ENCODE data around the gene RMND5A. TPM values are rescaled to one million over a fixed set of nuclear protein-coding genes. Genes with fewer than 3 reads are reported as not detected.

Gene RMND5A
- total RNA-seq, 4 donors from 2014 or later = 40.6 to 94.7 (median 68.5) TPM

- H3K27me3 ChIP-seq = peaks cover 20% of the 10 kb centered on the region
- no peaks in the 10 kb centered on the region for H3K9me3 ChIP-seq
- H3K4me3 ChIP-seq = no peak overlapping the region
- H3K4me1 ChIP-seq = peaks cover 24% of the 10 kb centered on the region
- no peak for DNase-seq (ENCODE audit: low spot score in 2 of 2)
- 91% methylated on average over 9 of the region's 9 CpGs for whole genome bisulfite sequencing
- no peak overlapping the region for H3K27ac ChIP-seq
- TF ChIP-seq POLR2A (IDR thresholded peaks at IDR 0.05) = no peak
- TF ChIP-seq POLR2AphosphoS5 (IDR thresholded peaks at IDR 0.05) = no peak
- TF ChIP-seq CTCF (IDR thresholded peaks at IDR 0.05) = no peak
- no peak for TF ChIP-seq EP300 (IDR thresholded peaks at IDR 0.05)
- no peaks in the 10 kb centered on the region for H3K36me3 ChIP-seq
Observed at GRCh38 chr2:86785456-86785855, 65.4 kb downstream of the RMND5A start.

- Histone ChIP-seq H3K4me3 (no peak overlapping the region), H3K9me3 (no peaks in the 10 kb centered on the region), H3K27ac (no peak overlapping the region), H3K27me3 (peaks cover 26% of the 10 kb centered on the region), H3K4me1 (peaks cover 31% of the 10 kb centered on the region), H3K36me3 (no peaks in the 10 kb centered on the region)
- 35% methylated on average over 7 of the region's 10 CpGs for WGBS
- TF ChIP-seq EP300 (IDR thresholded peaks at IDR 0.05) (no peak), POLR2AphosphoS5 (IDR thresholded peaks at IDR 0.05) (no peak), CTCF (IDR thresholded peaks at IDR 0.05) (no peak), POLR2A (IDR thresholded peaks at IDR 0.05) (no peak)
- DNase-seq (ENCODE audit: low spot score in 2 of 2) = no peak
Observed at GRCh38 chr2:86786001-86786536, 66.0 kb downstream of the RMND5A start.

GRCh38 chr2:86787736-86788135 is 67.6 kb downstream of the RMND5A start:
- Histone ChIP-seq H3K4me3 (no peak overlapping the region), H3K9me3 (no peaks in the 10 kb centered on the region), H3K36me3 (no peaks in the 10 kb centered on the region), H3K27me3 (peaks cover 42% of the 10 kb centered on the region), H3K27ac (no peak overlapping the region), H3K4me1 (peaks cover 37% of the 10 kb centered on the region)
- WGBS = 14% methylated on average over 2 of the region's 2 CpGs
- DNase-seq (ENCODE audit: low spot score in 2 of 2) = no peak
- no peak for TF ChIP-seq POLR2AphosphoS5 (IDR thresholded peaks at IDR 0.05)
- TF ChIP-seq EP300 (IDR thresholded peaks at IDR 0.05) = no peak
- TF ChIP-seq POLR2A (IDR thresholded peaks at IDR 0.05) = no peak
- TF ChIP-seq CTCF (IDR thresholded peaks at IDR 0.05) = no peak

- Histone ChIP-seq H3K27me3 (peaks cover 45% of the 10 kb centered on the region), H3K4me3 (no peak overlapping the region), H3K27ac (no peak overlapping the region), H3K36me3 (no peaks in the 10 kb centered on the region), H3K4me1 (peaks cover 37% of the 10 kb centered on the region), H3K9me3 (no peaks in the 10 kb centered on the region)
- no peak for DNase-seq (ENCODE audit: low spot score in 2 of 2)
- WGBS = 44% methylated on average over 7 of the region's 7 CpGs
- TF ChIP-seq CTCF (IDR thresholded peaks at IDR 0.05) = no peak
- TF ChIP-seq POLR2A (IDR thresholded peaks at IDR 0.05) = no peak
- no peak for TF ChIP-seq POLR2AphosphoS5 (IDR thresholded peaks at IDR 0.05)
- no peak for TF ChIP-seq EP300 (IDR thresholded peaks at IDR 0.05)
Observed at GRCh38 chr2:86788165-86788564, 68.1 kb downstream of the RMND5A start.

GRCh38 chr2:86788881-86789686 is 69.0 kb downstream of the RMND5A start:
- peak in 1 of 2 donors; percentile 64 for DNase-seq (ENCODE audit: low spot score in 2 of 2)
- peaks cover 55% of the 10 kb centered on the region for H3K27me3 ChIP-seq
- no peaks in the 10 kb centered on the region for H3K36me3 ChIP-seq
- TF ChIP-seq CTCF (IDR thresholded peaks at IDR 0.05) (no peak), POLR2AphosphoS5 (IDR thresholded peaks at IDR 0.05) (no peak), EP300 (IDR thresholded peaks at IDR 0.05) (no peak), POLR2A (IDR thresholded peaks at IDR 0.05) (no peak)
- peak overlapping the region; percentile 17 for H3K4me3 ChIP-seq
- no peak overlapping the region for H3K27ac ChIP-seq
- H3K9me3 ChIP-seq = no peaks in the 10 kb centered on the region
- H3K4me1 ChIP-seq = peaks cover 37% of the 10 kb centered on the region
- 9% methylated on average over 27 of the region's 64 CpGs for WGBS
